Measurements from ENCODE around the gene AMIGO1.

Gene AMIGO1

GRCh38 chr1:109543283-109543987, 33.9 kb upstream of the AMIGO1 start:
- TF ChIP-seq MAX (IDR thresholded peaks at IDR 0.05) = no peak
- no peak for TF ChIP-seq USF1 (IDR thresholded peaks at IDR 0.05)
- TF ChIP-seq REST (IDR thresholded peaks at IDR 0.05; ENCODE audit: low read depth) = no peak
- TF ChIP-seq TAF1 (IDR thresholded peaks at IDR 0.05; ENCODE audit: low read depth) = no peak
- TF ChIP-seq FOXM1 (IDR thresholded peaks at IDR 0.05; ENCODE audit: borderline replicate concordance, low read depth) = no peak
- no peak for TF ChIP-seq CEBPB (IDR thresholded peaks at IDR 0.05)
- TF ChIP-seq CREB1 (IDR thresholded peaks at IDR 0.05; ENCODE audit: low read depth) = no peak
- no peak for TF ChIP-seq ZBTB7A (IDR thresholded peaks at IDR 0.05; ENCODE audit: low read depth)
- no peak for TF ChIP-seq TCF12 (IDR thresholded peaks at IDR 0.05; ENCODE audit: low read depth)
- TF ChIP-seq RAD21 (IDR thresholded peaks at IDR 0.05; ENCODE audit: low read depth) = no peak
- TF ChIP-seq TEAD4 (IDR thresholded peaks at IDR 0.05) = no peak
- TF ChIP-seq NFIC (IDR thresholded peaks at IDR 0.05) = no peak
- TF ChIP-seq EP300 (IDR thresholded peaks at IDR 0.05; ENCODE audit: borderline replicate concordance) = no peak
- no peak for TF ChIP-seq EGR1 (IDR thresholded peaks at IDR 0.05)
- TF ChIP-seq YY1 (IDR thresholded peaks at IDR 0.05; ENCODE audit: low read depth) = no peak

GRCh38 chr1:109542657-109543056, 33.1 kb upstream of the AMIGO1 start:
- TF ChIP-seq TAF1 (IDR thresholded peaks at IDR 0.05; ENCODE audit: low read depth) = no peak
- TF ChIP-seq NFIC (IDR thresholded peaks at IDR 0.05) = no peak
- TF ChIP-seq ZBTB7A (IDR thresholded peaks at IDR 0.05; ENCODE audit: low read depth) = no peak
- TF ChIP-seq MAX (IDR thresholded peaks at IDR 0.05) = no peak
- no peak for TF ChIP-seq FOXM1 (IDR thresholded peaks at IDR 0.05; ENCODE audit: borderline replicate concordance, low read depth)
- TF ChIP-seq TCF12 (IDR thresholded peaks at IDR 0.05; ENCODE audit: low read depth) = no peak
- no peak for TF ChIP-seq TEAD4 (IDR thresholded peaks at IDR 0.05)
- no peak for TF ChIP-seq RAD21 (IDR thresholded peaks at IDR 0.05; ENCODE audit: low read depth)
- TF ChIP-seq USF1 (IDR thresholded peaks at IDR 0.05) = no peak
- no peak for TF ChIP-seq YY1 (IDR thresholded peaks at IDR 0.05; ENCODE audit: low read depth)
- no peak for TF ChIP-seq CREB1 (IDR thresholded peaks at IDR 0.05; ENCODE audit: low read depth)
- no peak for TF ChIP-seq EP300 (IDR thresholded peaks at IDR 0.05; ENCODE audit: borderline replicate concordance)
- TF ChIP-seq CEBPB (IDR thresholded peaks at IDR 0.05) = no peak
- no peak for TF ChIP-seq EGR1 (IDR thresholded peaks at IDR 0.05)
- TF ChIP-seq REST (IDR thresholded peaks at IDR 0.05; ENCODE audit: low read depth) = no peak

GRCh38 chr1:109541102-109541501, 31.6 kb upstream of the AMIGO1 start:
- no peak for TF ChIP-seq CREB1 (IDR thresholded peaks at IDR 0.05; ENCODE audit: low read depth)
- TF ChIP-seq NFIC (IDR thresholded peaks at IDR 0.05) = no peak
- no peak for TF ChIP-seq EP300 (IDR thresholded peaks at IDR 0.05; ENCODE audit: borderline replicate concordance)
- TF ChIP-seq USF1 (IDR thresholded peaks at IDR 0.05) = no peak
- no peak for TF ChIP-seq RAD21 (IDR thresholded peaks at IDR 0.05; ENCODE audit: low read depth)
- TF ChIP-seq ZBTB7A (IDR thresholded peaks at IDR 0.05; ENCODE audit: low read depth) = no peak
- no peak for TF ChIP-seq MAX (IDR thresholded peaks at IDR 0.05)
- TF ChIP-seq CEBPB (IDR thresholded peaks at IDR 0.05) = no peak

- TF ChIP-seq ZBTB7A (IDR thresholded peaks at IDR 0.05; ENCODE audit: low read depth) (no peak), FOXM1 (IDR thresholded peaks at IDR 0.05; ENCODE audit: borderline replicate concordance, low read depth) (no peak), YY1 (IDR thresholded peaks at IDR 0.05; ENCODE audit: low read depth) (no peak), EP300 (IDR thresholded peaks at IDR 0.05; ENCODE audit: borderline replicate concordance) (no peak), TCF12 (IDR thresholded peaks at IDR 0.05; ENCODE audit: low read depth) (no peak), USF1 (IDR thresholded peaks at IDR 0.05) (no peak), CEBPB (IDR thresholded peaks at IDR 0.05) (no peak), MAX (IDR thresholded peaks at IDR 0.05) (no peak), RAD21 (IDR thresholded peaks at IDR 0.05; ENCODE audit: low read depth) (no peak), CREB1 (IDR thresholded peaks at IDR 0.05; ENCODE audit: low read depth) (no peak), EGR1 (IDR thresholded peaks at IDR 0.05) (no peak)
Observed at GRCh38 chr1:109539676-109540075, 30.1 kb upstream of the AMIGO1 start, which contains the start of gene GPR61. Gene GPR61 (plus strand): TSS chr1:109539872. CDS start chr1:109543023, 3,151 bp downstream.

Measured in Ishikawa (cell line).